ENCODE data around the gene ARFIP1. TPM values are rescaled to one million over a fixed set of nuclear protein-coding genes. Genes with fewer than 3 reads are reported as not detected.

ARFIP1 gene
- total and polyA plus RNA-seq, 2 of the 8 experiments (the other 6 are each of a cell fraction or from before 2014, with no cell fraction given), result 13.5 to 38.0 TPM

GRCh38 chr4:152860046-152860445 is 80.3 kb downstream of the ARFIP1 start:
- POLR2A ChIA-PET (ENCODE audit: partially characterized antibody), result no interaction called here
- FAIRE-seq, result peak; percentile 13

More at GRCh38 chr4:152860046-152860445, 80.3 kb downstream of the ARFIP1 start:
- H2AFZ ChIP-seq (ENCODE audit: low read length), result no peak overlapping the region
- H3K4me1 ChIP-seq (replicated peaks in 1 of 4; ENCODE audit: control insufficient read depth in 3 of 4, insufficient read depth in 4 of 4, low read length in 3 of 4), result peaks cover 0 to 4% (median 0%) of the 10 kb centered on the region in 4 experiments; a peak in 1 of 7 replicates
- no peak overlapping the region for H3K4me3 ChIP-seq (ENCODE audit: extremely low read depth in 1 of 4, insufficient read depth in 2 of 4, low read depth in 3 of 4, low read length in 4 of 4)
- H2BK120ac ChIP-seq (replicated peaks; ENCODE audit: low read depth, low read length), result no peak overlapping the region
- H2BK5ac ChIP-seq (ENCODE audit: low read depth, low read length), result peak overlapping the region; percentile 20; the same call in 1 of the 2 replicates
- TF ChIP-seq TEAD4 (IDR thresholded peaks at IDR 0.05; ENCODE audit: low read depth, low read length) (peak; percentile 94), RNF2 (IDR thresholded peaks at IDR 0.05; ENCODE audit: borderline replicate concordance, low read depth, low read length, missing control alignments, poor library complexity, severe bottlenecking) (no peak)
- no peak overlapping the region for H4K91ac ChIP-seq (replicated peaks; ENCODE audit: insufficient read length, low read length)
- no peak overlapping the region for H3K4ac ChIP-seq (replicated peaks; ENCODE audit: insufficient read length, low read depth, low read length)
- no peak overlapping the region for H3K27ac ChIP-seq (ENCODE audit: low read depth, low read length)
- H2BK12ac ChIP-seq (ENCODE audit: low read depth, low read length), result no peak overlapping the region
- H4K8ac ChIP-seq (ENCODE audit: extremely low read depth, insufficient read depth, low read length), result no peak overlapping the region
- no peak overlapping the region for H3K18ac ChIP-seq (ENCODE audit: extremely low read depth, low read length)
- DNase-seq (ENCODE audit: low read depth in 1 of 2, low spot score in 2 of 2), result no peak
- CTCF ChIA-PET (ENCODE audit: partially characterized antibody), result no interaction called here
- H2AK5ac ChIP-seq (ENCODE audit: low read depth, low read length), result no peak overlapping the region
- H3K23me2 ChIP-seq (ENCODE audit: low read depth, low read length), result no peaks in the 10 kb centered on the region
- no peaks in the 10 kb centered on the region; a peak in 1 of 8 replicates for H3K36me3 ChIP-seq (ENCODE audit: control insufficient read depth in 2 of 4, insufficient read depth in 4 of 4, low read length in 3 of 4)
- H2BK20ac ChIP-seq (ENCODE audit: low read length), result no peak overlapping the region
- peaks cover 0 to 9% of the 10 kb centered on the region in 2 experiments; a peak in 1 of 4 replicates for H3K79me2 ChIP-seq (ENCODE audit: control insufficient read depth in 1 of 2, insufficient read depth in 2 of 2, low read length in 2 of 2)
- H4K20me1 ChIP-seq (replicated peaks in 1 of 2; ENCODE audit: control insufficient read depth in 1 of 2, insufficient read depth in 2 of 2, low read length in 2 of 2), result no peaks in the 10 kb centered on the region
- no peak overlapping the region for H2BK15ac ChIP-seq (ENCODE audit: low read length)
- H3K14ac ChIP-seq (ENCODE audit: insufficient read length), result no peak overlapping the region
- H3K23ac ChIP-seq (ENCODE audit: insufficient read length), result no peak overlapping the region
- no peaks in the 10 kb centered on the region for H3K79me1 ChIP-seq (ENCODE audit: low read depth, low read length)
- H3K27me3 ChIP-seq (replicated peaks in 1 of 4; ENCODE audit: control insufficient read depth in 3 of 4, extremely low read depth in 1 of 4, insufficient read depth in 3 of 4, low read length in 3 of 4), result no peaks in the 10 kb centered on the region
- no peak overlapping the region for H3K9ac ChIP-seq (replicated peaks in 1 of 4; ENCODE audit: extremely low read depth in 1 of 4, low read depth in 3 of 4, low read length in 3 of 4)
- no peak overlapping the region for H3K4me2 ChIP-seq (ENCODE audit: insufficient read depth in 1 of 2, low read depth in 2 of 2, low read length in 2 of 2)
- no peak overlapping the region for H3K56ac ChIP-seq (replicated peaks; ENCODE audit: insufficient read length, low read depth, low read length)
- H3K9me3 ChIP-seq (ENCODE audit: insufficient read depth in 2 of 2, low read depth in 1 of 2, low read length in 1 of 2), result no peaks in the 10 kb centered on the region
- H4K5ac ChIP-seq (ENCODE audit: insufficient read length, low read depth, low read length), result peak overlapping the region; percentile 14
